Gastroesophageal sphincter (tissue), 4 donors: ENCODE measurements around the gene MBL2. TPM values are rescaled to one million over a fixed set of nuclear protein-coding genes. Genes with fewer than 3 reads are reported as not detected.

Experiments
- ATAC-seq: fragments of 150-250 bp; one replicate; pipeline ENCODE4 v1.9.1; 2016; ENCODE audit warnings: mild to moderate bottlenecking, moderate library complexity
- H3K27ac ChIP-seq, 4 donors: fragments of 200-600 bp; sonication (generic) in 3 of 4; 1 replicate in 3 of 4; 2 replicates in 1 of 4; pipeline ENCODE4 v1.5.1; 2016 to 2019
- H3K27me3 ChIP-seq: fragments of 200-600 bp; sonication (generic); one replicate; pipeline ENCODE4 v1.5.1; 2019
- H3K36me3 ChIP-seq, 2 donors: fragments of 200-600 bp; sonication (generic); one replicate each; pipeline ENCODE4 v1.5.1; 2019; ENCODE audit warnings: control low read depth in 1 of 2
- H3K4me1 ChIP-seq, 3 donors: fragments of 200-600 bp; sonication (generic); 1 replicate in 2 of 3; 2 replicates in 1 of 3; pipeline ENCODE4 v1.5.1; 2016 to 2019; ENCODE audit warnings: control low read depth in 2 of 3
- H3K4me3 ChIP-seq, 2 donors: fragments of 200-600 bp; sonication (generic); one replicate each; pipeline ENCODE4 v1.5.1; 2019; ENCODE audit warnings: mild to moderate bottlenecking in 1 of 2, moderate library complexity in 1 of 2
- H3K9me3 ChIP-seq, 3 donors: fragments of 200-600 bp; sonication (generic); one replicate each; pipeline ENCODE4 v1.5.1; 2017 to 2019; ENCODE audit warnings: control low read depth in 2 of 3
- CTCF ChIP-seq, 4 experiments: fragments of 200-600 bp in 2 of 4; fragments of 450-650 bp in 2 of 4; sonication (generic) in 1 of 4; IDR thresholded peaks; one replicate each; pipeline ENCODE4 v1.5.1; 2017 to 2019; ENCODE audit warnings: antibody characterized with exemption in 4 of 4, mild to moderate bottlenecking in 2 of 4, moderate library complexity in 2 of 4
- EP300 ChIP-seq: sonication (generic); formaldehyde crosslinking; IDR thresholded peaks from one replicate; pipeline ENCODE4 v1.6.1; 2017; ENCODE audit warnings: antibody characterized with exemption, mild to moderate bottlenecking
- POLR2A ChIP-seq, 2 donors: fragments of 450-650 bp; IDR thresholded peaks; one replicate each; pipeline ENCODE4 v1.6.1; 2017; ENCODE audit warnings: antibody characterized with exemption in 2 of 2, mild to moderate bottlenecking in 2 of 2, moderate library complexity in 1 of 2
- POLR2AphosphoS5 ChIP-seq: sonication (generic); formaldehyde crosslinking; IDR thresholded peaks from one replicate; pipeline ENCODE4 v1.6.1; 2017; ENCODE audit warnings: antibody characterized with exemption
- WGBS, 2 donors: methylation state at CpG; one replicate each; pipeline ENCODE4 v1.1.5; 2018; ENCODE audit warnings: low coverage in 1 of 2; 5-methylcytosine and 5-hydroxymethylcytosine counted together
- total RNA-seq, 4 donors: library from RNA; depleted of rRNA; stranded (reverse); fragments of >200 nt; gene quantifications; one replicate each; pipeline ENCODE4 v1.1.0, GENCODE V29; 2016

Gene MBL2
- total RNA-seq, 4 donors from 2014 or later: not detected

GRCh38 chr10:52750629-52751028, 22.0 kb downstream of the MBL2 start:
- no peak for ATAC-seq
- no CpG with 5 or more reads among the region's 1 CpG for WGBS, 2 donors
- TF ChIP-seq EP300 (no peak), CTCF (IDR thresholded peaks at IDR 0.05) (no peak), POLR2AphosphoS5 (no peak), POLR2A (IDR thresholded peaks at IDR 0.05) (no peak)
- no peaks in the 10 kb centered on the region for H3K27me3 ChIP-seq
- no peaks in the 10 kb centered on the region for H3K36me3 ChIP-seq
- H3K4me3 ChIP-seq: no peak overlapping the region
- H3K9me3 ChIP-seq: no peaks in the 10 kb centered on the region
- no peak overlapping the region for H3K27ac ChIP-seq
- no peaks in the 10 kb centered on the region for H3K4me1 ChIP-seq

GRCh38 chr10:52747694-52748093, 24.9 kb downstream of the MBL2 start:
- ATAC-seq: no peak
- TF ChIP-seq POLR2A (IDR thresholded peaks at IDR 0.05): no peak
- TF ChIP-seq POLR2AphosphoS5: no peak
- TF ChIP-seq EP300: no peak
- no peak for TF ChIP-seq CTCF (IDR thresholded peaks at IDR 0.05)
- no peaks in the 10 kb centered on the region for H3K27me3 ChIP-seq
- no peak overlapping the region for H3K27ac ChIP-seq
- 94 to 100% methylated on average over 3 to 4 of the region's 4 CpGs for WGBS, 2 donors
- H3K36me3 ChIP-seq: no peaks in the 10 kb centered on the region
- no peaks in the 10 kb centered on the region for H3K4me1 ChIP-seq
- no peaks in the 10 kb centered on the region for H3K9me3 ChIP-seq
- no peak overlapping the region for H3K4me3 ChIP-seq

- Histone ChIP-seq H3K27me3 (no peaks in the 10 kb centered on the region), H3K4me3 (no peak overlapping the region), H3K9me3 (no peaks in the 10 kb centered on the region), H3K4me1 (no peaks in the 10 kb centered on the region), H3K36me3 (no peaks in the 10 kb centered on the region), H3K27ac (no peak overlapping the region)
- TF ChIP-seq CTCF (IDR thresholded peaks at IDR 0.05) (no peak), POLR2AphosphoS5 (no peak), POLR2A (IDR thresholded peaks at IDR 0.05) (no peak), EP300 (no peak)
- no peak for ATAC-seq
- 71 to 73% methylated on average over 1 to 3 of the region's 5 CpGs for WGBS, 2 donors
These were observed 26.4 kb downstream of the MBL2 start for GRCh38 chr10:52746169-52746568.

- WGBS, 2 donors: 75 to 87% methylated on average over 5 to 7 of the region's 8 CpGs
- Histone ChIP-seq H3K4me3 (no peak overlapping the region), H3K9me3 (no peaks in the 10 kb centered on the region), H3K27ac (no peak overlapping the region), H3K4me1 (no peaks in the 10 kb centered on the region), H3K27me3 (no peaks in the 10 kb centered on the region), H3K36me3 (no peaks in the 10 kb centered on the region)
- no peak for ATAC-seq
- TF ChIP-seq POLR2AphosphoS5 (no peak), EP300 (no peak), CTCF (IDR thresholded peaks at IDR 0.05) (no peak), POLR2A (IDR thresholded peaks at IDR 0.05) (no peak)
These were observed 28.4 kb downstream of the MBL2 start for GRCh38 chr10:52744057-52744805.

- no peak for ATAC-seq
- Histone ChIP-seq H3K27me3 (no peaks in the 10 kb centered on the region), H3K27ac (no peak overlapping the region), H3K4me3 (no peak overlapping the region), H3K9me3 (no peaks in the 10 kb centered on the region), H3K36me3 (no peaks in the 10 kb centered on the region), H3K4me1 (no peaks in the 10 kb centered on the region)
- 68 to 83% methylated on average over 2 of the region's 3 CpGs for whole genome bisulfite sequencing, 2 donors
- TF ChIP-seq POLR2A (IDR thresholded peaks at IDR 0.05) (no peak), POLR2AphosphoS5 (no peak), EP300 (no peak), CTCF (IDR thresholded peaks at IDR 0.05) (no peak)
These were observed 29.9 kb downstream of the MBL2 start for GRCh38 chr10:52742731-52743130.
